Upper lobe of left lung (tissue), 4 donors: ENCODE results near the gene ZNF70.

Experiments
- CTCF ChIP-seq, 6 experiments: fragments of 450-650 bp in 4 of 6; fragments of 200-600 bp in 2 of 6; sonication (generic) in 2 of 6; IDR thresholded peaks; one replicate each; pipeline ENCODE4 v1.5.1; 2016 to 2019; ENCODE audit warnings: antibody characterized with exemption in 6 of 6
- POLR2A ChIP-seq, 4 donors: fragments of 450-650 bp; IDR thresholded peaks; one replicate each; pipeline ENCODE4 v1.5.1; 2016 to 2017; ENCODE audit warnings: antibody characterized with exemption in 4 of 4, mild to moderate bottlenecking in 2 of 4
- POLR2AphosphoS5 ChIP-seq, 2 donors: sonication (generic); formaldehyde crosslinking; IDR thresholded peaks; one replicate each; pipeline ENCODE4 v1.5.1; 2017; ENCODE audit warnings: antibody characterized with exemption in 2 of 2

- TF ChIP-seq POLR2AphosphoS5 (IDR thresholded peaks at IDR 0.05) = no peak
- no peak for TF ChIP-seq POLR2A (IDR thresholded peaks at IDR 0.05)
- TF ChIP-seq CTCF (IDR thresholded peaks at IDR 0.05) = no peak
Observed at GRCh38 chr22:23692598-23693291, 58.2 kb downstream of the ZNF70 start.
